Keratinocyte (primary cell): Measurements from ENCODE around the gene PDE9A.

ENCODE experiments used
- CTCF ChIP-seq, 3 experiments: IDR thresholded peaks in 1 of 3; conservative IDR thresholded peaks in 1 of 3; optimal IDR thresholded peaks in 1 of 3; 2 replicates in 2 of 3; 3 replicates in 1 of 3; pipeline versions ENCODE3 to v1.5.1; 2011; ENCODE audit warnings: low read length in 3 of 3, mild to moderate bottlenecking in 3 of 3, moderate library complexity in 2 of 3, control low read depth in 1 of 3, inconsistent platforms in 1 of 3; ENCODE audit not compliant: insufficient read depth in 2 of 3; ENCODE audit errors: extremely low read depth in 1 of 3
- EZH2 ChIP-seq: IDR thresholded peaks from one replicate; pipeline ENCODE4 v1.6.1; 2012; ENCODE audit warnings: inconsistent platforms, mild to moderate bottlenecking, low read length, moderate library complexity

DNA sequence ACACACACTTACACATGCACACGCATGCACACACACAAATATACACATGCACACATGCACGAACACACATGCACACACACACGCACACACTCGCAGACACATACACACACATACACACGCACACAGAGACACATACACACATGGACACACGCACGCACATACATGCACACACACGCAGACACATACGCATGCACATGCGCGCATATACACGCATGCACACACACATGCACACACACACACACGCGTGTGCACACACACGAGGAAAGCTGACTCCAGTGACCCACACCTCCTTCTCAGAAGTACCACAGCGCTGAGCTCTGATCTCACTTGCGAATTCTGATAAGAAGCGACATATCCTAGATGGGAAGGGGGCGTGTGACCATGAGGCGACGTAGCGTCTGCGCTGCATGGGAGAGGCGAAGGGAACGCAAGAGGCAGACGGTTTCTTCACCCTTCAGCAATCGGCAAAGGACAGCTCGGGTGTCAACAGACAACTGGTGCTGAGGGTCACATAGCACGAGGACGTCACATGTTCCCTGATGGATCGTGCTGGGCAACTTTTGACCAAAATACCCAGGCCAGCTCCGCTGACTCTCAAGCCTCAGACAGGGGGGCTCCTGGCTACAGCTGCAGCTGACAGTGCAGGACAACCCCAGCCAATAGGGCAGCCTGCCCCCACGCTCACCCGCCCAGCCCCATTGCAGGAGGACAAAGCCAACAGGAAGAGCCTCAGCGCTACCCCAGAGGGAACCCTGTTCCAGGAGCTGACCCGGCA is 16.0 kb upstream of the PDE9A start:
- TF ChIP-seq CTCF (optimal IDR thresholded peaks at IDR 0.05 in 1 of 3, IDR thresholded peaks at IDR 0.05 in 1 of 3, conservative IDR thresholded peaks at IDR 0.05 in 1 of 3; ENCODE audit: extremely low read depth in 1 of 3, insufficient read depth in 2 of 3, low read length in 3 of 3) (no peak), EZH2 (no peak)
